ENCODE results near the gene MYBPH.

The MYBPH gene

GRCh38 chr1:203166192-203166940, 9.3 kb downstream of the MYBPH start:
- DNase-seq (ENCODE audit: low spot score), result no peak

- DNase-seq (ENCODE audit: low spot score), result no peak
These were observed 9.8 kb downstream of the MYBPH start for GRCh38 chr1:203165800-203166161.

GRCh38 chr1:203165101-203165799, 10.4 kb downstream of the MYBPH start:
- no peak for DNase-seq (ENCODE audit: low spot score)

GRCh38 chr1:203163891-203164635, 11.6 kb downstream of the MYBPH start:
- no peak for DNase-seq (ENCODE audit: low spot score)

GRCh38 chr1:203162403-203162802, 13.2 kb downstream of the MYBPH start:
- no peak for DNase-seq (ENCODE audit: low spot score)

- no peak for DNase-seq (ENCODE audit: low spot score)
These were observed 13.9 kb downstream of the MYBPH start for GRCh38 chr1:203161703-203162102.

GRCh38 chr1:203161175-203161574, 14.5 kb downstream of the MYBPH start:
- DNase-seq (ENCODE audit: low spot score), result no peak

- DNase-seq (ENCODE audit: low spot score), result no peak
These were observed 15.8 kb downstream of the MYBPH start for GRCh38 chr1:203159844-203160243.

- no peak for DNase-seq (ENCODE audit: low spot score)
These were observed 16.5 kb downstream of the MYBPH start for GRCh38 chr1:203158960-203159665.

GRCh38 chr1:203158423-203158822, 17.2 kb downstream of the MYBPH start:
- DNase-seq (ENCODE audit: low spot score), result no peak

- DNase-seq (ENCODE audit: low spot score), result no peak
These were observed 19.3 kb downstream of the MYBPH start for GRCh38 chr1:203156280-203156679.

- no peak for DNase-seq (ENCODE audit: low spot score)
These were observed 21.4 kb downstream of the MYBPH start for GRCh38 chr1:203153989-203154821.

GRCh38 chr1:203153051-203153988, 22.3 kb downstream of the MYBPH start:
- DNase-seq (ENCODE audit: low spot score), result no peak

- DNase-seq (ENCODE audit: low spot score), result no peak
These were observed 23.2 kb downstream of the MYBPH start for GRCh38 chr1:203152158-203153034.

GRCh38 chr1:203151362-203152157, 24.1 kb downstream of the MYBPH start:
- DNase-seq (ENCODE audit: low spot score), result no peak

GRCh38 chr1:203150511-203151297, 24.9 kb downstream of the MYBPH start:
- DNase-seq (ENCODE audit: low spot score), result no peak

GRCh38 chr1:203149188-203149840, 26.3 kb downstream of the MYBPH start:
- DNase-seq (ENCODE audit: low spot score), result no peak

Data from ecto neural progenitor cell (in vitro differentiated cells).